Peyer's patch (tissue), 4 donors: ENCODE measurements around the gene LIN7B.

ENCODE experiments used
- CTCF ChIP-seq, 6 experiments: fragments of 450-650 bp in 4 of 6; fragments of 200-600 bp in 2 of 6; sonication (generic) in 1 of 6; IDR thresholded peaks; one replicate each; pipeline ENCODE4 v1.5.1; 2017 to 2019; ENCODE audit warnings: antibody characterized with exemption in 6 of 6, mild to moderate bottlenecking in 3 of 6, moderate library complexity in 1 of 6
- POLR2A ChIP-seq, 2 donors: fragments of 450-650 bp; IDR thresholded peaks; one replicate each; pipeline ENCODE4 v1.5.1; 2017; ENCODE audit warnings: antibody characterized with exemption in 2 of 2, mild to moderate bottlenecking in 2 of 2, moderate library complexity in 2 of 2

- TF ChIP-seq POLR2A (IDR thresholded peaks at IDR 0.05) (no peak), CTCF (IDR thresholded peaks at IDR 0.05) (no peak)
Observed at GRCh38 chr19:49155820-49156346, 41.7 kb downstream of the LIN7B start.
